ENCODE data around the gene ZNF33B. TPM values are rescaled to one million over a fixed set of nuclear protein-coding genes. Genes with fewer than 3 reads are reported as not detected.

Gene ZNF33B
- total and polyA plus RNA-seq, 9 of the 15 experiments (the other 6 are each of a cell fraction or from before 2014, with no cell fraction given) = 6.9 to 23.9 (median 15.4) TPM

GRCh38 chr10:42638055-42638820 is at the start of gene ZNF33B (continued):
- TF ChIP-seq ZBTB40 (IDR thresholded peaks at IDR 0.05) (peak; percentile 61; the same call in 1 of the 2 replicates), ZBTB40 (CRISPR knock-in tag; IDR thresholded peaks at IDR 0.05) (no peak), MBD2 (IDR thresholded peaks at IDR 0.05; ENCODE audit: borderline replicate concordance, low read depth) (peak; percentile 53; the same call in 1 of the 2 replicates), SRSF1 (IDR thresholded peaks at IDR 0.05; ENCODE audit: low read depth, low read length) (no peak; the same call in 1 of the 2 replicates), CBX1 (IDR thresholded peaks at IDR 0.05; ENCODE audit: low read depth) (peak; percentile 75; the same call in 1 of the 2 replicates), MXI1 (IDR thresholded peaks at IDR 0.05; ENCODE audit: low read depth, low read length) (0 out of 2 replicates have a peak, but pooled peaks have one; percentile 20), JUN (IDR thresholded peaks at IDR 0.05; ENCODE audit: borderline replicate concordance, low read depth, low read length) (no peak; the same call in 1 of the 2 replicates), JUN (CRISPR knock-in tag; IDR thresholded peaks at IDR 0.05; ENCODE audit: borderline replicate concordance) (no peak), ZNF551 (CRISPR knock-in tag; IDR thresholded peaks at IDR 0.05) (no peak), NBN (IDR thresholded peaks at IDR 0.05; ENCODE audit: low read depth) (peak; percentile 23; the same call in 1 of the 2 replicates), ZNF280B (CRISPR knock-in tag; IDR thresholded peaks at IDR 0.05) (no peak), SRSF9 (IDR thresholded peaks at IDR 0.05; ENCODE audit: borderline replicate concordance, low read depth, low read length) (no peak), TARDBP (IDR thresholded peaks at IDR 0.05) (no peak; the same call in 1 of the 2 replicates), PHB2 (IDR thresholded peaks at IDR 0.05; ENCODE audit: low read depth) (no peak), LEF1 (IDR thresholded peaks at IDR 0.05) (peak; percentile 27; the same call in 1 of the 2 replicates), EP300 (IDR thresholded peaks at IDR 0.05; ENCODE audit: low read length) (no peak), KLF16 (IDR thresholded peaks at IDR 0.05) (0 out of 2 replicates have a peak, but pooled peaks have one; percentile 38), RBM17 (IDR thresholded peaks at IDR 0.05; ENCODE audit: borderline replicate concordance, low read depth, low read length) (no peak)
